Stromal cell of bone marrow (primary cell): ENCODE results near the gene PAF1.
A peak's percentile ranks its signal among the peaks of the same experiment; 100 is the strongest.
"Not testable (repeated sequence)": the region's sequence is repeated elsewhere in the genome, so short reads cannot be mapped to it uniquely, and the experiment has no call there.

Experiments
- DNase-seq: peaks from one replicate; pipeline ENCODE4 v3.0.0-alpha.2; 2012; ENCODE audit warnings: low read depth

Gene PAF1

GRCh38 chr19:39352381-39353255 lies 38.3 kb downstream of the PAF1 start:
- peak; percentile 59 for DNase-seq

GRCh38 chr19:39351537-39352064 lies 39.3 kb downstream of the PAF1 start:
- DNase-seq: peak; percentile 72

DNA sequence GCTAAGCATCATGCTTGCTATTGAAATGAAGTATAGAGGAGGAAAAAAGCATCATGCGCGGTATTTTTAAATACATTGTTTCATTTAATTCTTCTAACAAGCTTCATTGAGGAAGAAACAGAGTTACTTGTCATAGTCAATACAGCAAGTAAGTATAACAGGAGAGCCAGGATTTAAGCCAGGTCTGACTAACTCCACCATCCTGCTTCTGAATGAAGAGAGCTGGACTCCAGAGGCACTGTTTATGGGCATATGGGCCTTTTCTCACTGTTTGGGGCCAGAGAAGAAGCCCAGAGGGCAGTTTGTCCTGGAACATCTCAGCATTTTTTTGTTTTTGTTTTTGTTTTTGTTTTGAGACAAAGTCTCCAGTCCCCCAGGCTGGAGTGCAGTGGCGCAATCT lies 40.8 kb downstream of the PAF1 start:
- no peak for DNase-seq

GRCh38 chr19:39349326-39349725 lies 41.6 kb downstream of the PAF1 start:
- DNase-seq: no peak

DNA sequence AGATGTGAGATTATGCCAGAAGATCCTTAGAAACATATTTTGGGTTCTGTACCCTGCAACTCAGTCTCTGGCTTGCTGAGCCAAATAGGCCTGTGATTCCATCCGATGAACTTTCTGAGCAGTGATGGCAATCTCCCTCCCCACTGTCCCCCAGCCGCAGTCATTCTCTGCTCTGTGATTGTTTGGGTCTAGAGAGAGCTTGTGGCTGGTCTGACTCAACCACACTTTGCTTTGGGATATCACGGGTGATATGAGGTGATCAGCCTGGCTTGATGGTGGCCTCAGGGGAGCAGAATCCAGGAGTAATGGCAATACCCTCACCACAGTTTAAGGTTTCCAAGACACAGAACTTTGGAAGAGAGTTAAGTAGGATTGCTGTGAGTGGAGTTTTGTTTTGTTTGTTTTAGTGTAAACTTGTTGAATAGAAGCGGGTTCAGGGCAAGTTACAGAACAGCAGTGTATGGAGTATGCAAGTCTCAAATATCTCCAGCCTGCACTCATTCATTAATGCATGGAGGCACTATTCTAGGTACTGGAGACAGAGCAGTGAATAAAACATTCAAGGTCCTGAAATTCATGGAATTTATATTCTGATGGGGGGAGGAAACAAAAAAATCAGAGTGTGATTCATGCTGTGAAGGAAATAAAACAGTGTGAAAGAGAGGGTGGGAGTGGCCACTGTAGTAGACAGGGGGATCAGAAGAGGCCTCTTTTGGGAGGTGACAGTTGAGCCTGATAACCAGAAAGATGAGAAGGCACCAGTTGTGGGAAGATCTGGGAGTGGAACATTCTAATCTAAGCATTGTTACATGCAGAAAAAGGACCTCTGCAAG lies 43.4 kb downstream of the PAF1 start:
- no peak for DNase-seq

DNA sequence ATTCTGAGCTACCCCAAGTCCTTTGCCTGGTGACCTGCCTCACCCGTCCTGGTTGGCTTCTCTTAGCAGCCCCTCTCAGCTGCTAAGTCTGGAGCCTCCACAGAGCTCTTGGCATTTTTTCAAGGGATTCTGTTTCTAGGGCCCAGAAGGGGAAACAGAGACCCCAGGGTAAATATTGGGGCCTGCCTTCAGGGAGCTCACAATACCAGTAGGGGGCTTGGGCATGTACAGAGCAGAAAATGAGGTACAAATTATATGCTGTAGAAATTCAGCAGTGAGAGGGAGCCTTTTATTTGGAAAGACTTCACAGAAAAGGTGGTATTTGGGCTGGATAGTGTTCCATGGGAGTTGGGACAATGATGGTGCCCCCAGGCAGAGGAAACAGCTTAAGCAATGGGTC lies 45.0 kb downstream of the PAF1 start:
- DNase-seq: no peak

DNA sequence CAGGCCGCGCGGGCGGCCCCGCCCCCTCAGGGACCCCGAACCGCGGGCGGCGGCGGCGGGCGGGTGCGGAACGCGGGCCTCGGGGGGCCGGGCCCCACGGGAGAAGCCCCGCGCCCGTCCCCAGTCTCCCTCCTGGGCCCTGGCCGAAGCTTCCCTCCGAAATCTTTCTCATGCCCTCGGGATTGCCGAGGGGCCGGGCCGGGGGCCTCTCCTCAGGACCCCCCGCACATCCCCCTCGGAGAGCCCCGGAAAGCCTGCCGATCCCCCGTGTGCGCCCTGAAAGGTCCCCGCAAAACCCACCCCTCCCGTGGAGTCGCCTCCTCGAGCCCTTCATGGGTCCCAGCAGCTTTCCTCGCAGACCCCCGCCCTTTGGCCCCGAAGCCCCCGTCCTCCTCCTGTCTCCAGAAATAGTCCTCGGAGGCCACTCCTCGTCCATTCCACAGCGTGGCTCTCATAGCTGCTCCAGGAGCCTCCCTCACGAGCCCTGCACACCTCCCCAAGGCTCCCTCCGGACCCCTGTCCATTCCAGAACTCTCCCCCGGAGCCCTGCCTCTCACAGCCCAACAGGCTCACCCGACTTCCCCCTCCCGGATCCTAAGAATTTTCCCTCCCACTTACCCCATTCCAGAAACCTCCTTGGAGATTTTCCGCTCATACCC lies 48.1 kb downstream of the PAF1 start:
- DNase-seq: no peak

DNA sequence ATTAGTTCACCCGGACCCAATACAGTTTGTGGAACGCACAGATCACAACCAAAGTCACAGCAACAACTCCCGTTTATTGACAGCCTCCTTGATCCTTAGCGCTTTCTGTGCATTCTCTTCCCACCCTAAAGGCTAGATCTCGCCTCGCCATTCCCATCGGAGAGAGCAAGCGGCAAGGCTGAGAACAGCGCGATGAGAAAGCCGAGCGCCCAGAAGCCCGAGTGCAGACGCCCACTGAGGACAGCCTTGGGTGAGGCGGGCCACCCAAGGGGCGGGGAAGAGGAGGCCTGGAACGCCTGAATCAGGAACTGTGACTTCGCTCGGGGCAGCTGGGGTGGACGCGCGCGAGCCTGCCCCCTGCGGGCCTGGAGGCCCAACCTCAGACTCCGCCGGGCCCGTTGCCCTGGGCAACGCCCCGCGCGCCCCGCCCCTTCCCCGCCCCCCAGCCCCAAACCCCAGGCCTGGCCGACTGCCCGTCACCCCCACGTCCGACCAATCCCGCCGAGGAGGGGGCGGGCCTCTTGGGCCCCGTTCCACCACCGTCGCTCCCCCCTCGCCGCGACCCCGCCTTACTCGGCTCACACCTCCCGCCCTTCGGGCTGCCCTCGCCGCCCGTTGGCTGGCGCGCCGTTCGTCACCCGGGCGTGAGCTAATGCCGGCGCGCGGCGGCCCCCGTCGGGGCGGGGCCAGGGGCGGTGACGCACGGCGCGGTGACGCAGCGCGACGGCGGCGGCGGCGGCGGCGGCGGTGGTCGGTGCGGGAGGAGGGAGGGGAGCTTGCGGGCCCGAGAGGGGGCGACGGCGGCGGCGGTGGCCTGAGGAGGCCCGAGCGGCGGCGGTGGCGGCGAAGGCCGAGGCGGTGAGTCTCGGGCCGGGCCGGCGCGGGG lies 48.9 kb downstream of the PAF1 start, which contains the start of gene SAMD4B:
Gene SAMD4B, plus strand, starts transcription at position 703 of the 886 bp plus-strand sequence. CDS start 14,473 bp downstream, outside the sequence.
- peak; percentile 95 for DNase-seq

DNA sequence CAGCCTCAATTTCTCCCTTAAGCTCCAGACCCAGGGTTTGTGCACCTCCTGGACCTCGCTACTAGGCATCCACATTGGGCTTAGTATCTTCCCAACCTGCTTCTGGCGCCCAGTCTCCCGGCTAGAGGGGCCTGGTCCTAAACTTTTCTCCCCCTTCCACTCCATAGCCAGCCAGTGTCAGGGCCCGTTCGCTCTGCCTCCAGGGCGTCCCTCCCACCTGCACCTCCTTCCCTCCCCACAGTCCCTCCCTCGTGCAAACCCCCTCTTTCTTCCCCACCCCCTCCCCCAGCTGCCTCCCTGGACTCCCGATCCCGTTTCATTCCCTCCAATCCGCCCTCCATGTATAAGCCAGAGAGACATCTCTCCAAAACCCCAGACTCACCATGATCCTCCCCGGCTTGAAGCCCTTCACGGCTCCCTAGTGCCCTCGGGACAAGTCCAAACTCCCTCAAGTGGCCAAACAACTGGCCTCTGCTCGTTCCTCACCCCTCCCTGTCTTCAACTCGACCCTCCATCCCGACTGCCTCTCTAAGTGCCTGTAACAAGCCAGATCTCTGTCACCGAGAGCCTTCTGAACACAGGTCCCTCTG lies 49.7 kb downstream of the PAF1 start:
- DNase-seq: no peak

DNA sequence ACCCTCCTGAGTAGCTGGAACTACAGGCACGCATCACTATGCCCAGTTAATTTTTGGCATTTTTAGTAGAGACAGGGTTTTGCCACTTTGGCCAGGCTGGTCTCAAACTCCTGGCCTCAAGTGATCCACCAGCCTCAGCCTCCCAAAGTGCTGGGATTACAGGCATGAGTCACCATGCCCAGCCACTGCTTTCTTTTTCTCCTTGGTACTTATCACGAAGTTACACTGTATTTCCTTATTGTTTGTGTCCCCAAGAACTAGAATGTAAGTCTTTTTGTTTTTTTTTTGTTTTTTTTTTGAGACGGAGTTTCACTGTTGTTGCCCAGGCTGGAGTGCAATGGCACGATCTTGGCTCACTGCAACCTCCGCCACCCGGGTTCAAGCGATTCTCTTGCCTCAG lies 50.8 kb downstream of the PAF1 start:
- DNase-seq: not testable (repeated sequence)

DNA sequence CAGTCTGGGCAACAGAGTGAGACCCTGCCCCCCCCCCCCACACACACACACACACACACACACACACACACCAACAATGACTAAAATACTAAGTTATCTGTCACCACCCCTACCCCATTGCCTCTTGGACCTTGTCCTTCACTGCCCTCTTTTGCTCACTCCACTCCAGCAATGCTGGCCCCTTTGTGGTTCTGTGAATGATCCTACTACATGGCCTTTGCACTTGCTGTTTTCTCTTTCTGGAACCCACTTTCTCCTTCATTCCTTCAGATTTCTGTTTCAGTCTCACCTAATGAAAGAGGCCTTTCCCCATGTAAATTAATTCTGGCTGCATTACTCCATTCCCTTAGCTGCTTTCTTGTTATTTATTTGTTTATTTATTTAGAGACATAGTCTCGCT lies 51.2 kb downstream of the PAF1 start:
- DNase-seq: no peak

DNA sequence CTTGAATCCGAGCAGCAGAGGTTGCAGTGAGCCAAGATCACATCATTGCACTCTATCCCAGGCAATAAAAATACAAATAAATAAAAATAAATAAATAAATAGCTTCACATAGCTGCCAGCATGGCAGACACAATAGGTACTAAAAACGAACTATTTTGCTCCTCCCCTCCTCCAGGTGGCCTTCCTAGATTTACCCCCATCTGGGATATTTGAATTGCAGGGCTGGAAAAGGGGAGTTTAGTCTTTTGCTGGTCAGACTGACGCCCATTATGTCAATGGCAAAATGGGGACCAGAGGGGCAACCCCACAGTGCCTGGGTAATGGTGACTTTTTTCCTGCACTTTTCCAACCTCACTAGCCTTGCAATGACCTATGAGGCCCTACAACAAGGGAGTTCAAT lies 54.4 kb downstream of the PAF1 start:
- DNase-seq: no peak
